Right renal pelvis (tissue), 4 donors: ENCODE results near the gene NBEAL1. TPM values are rescaled to one million over a fixed set of nuclear protein-coding genes. Genes with fewer than 3 reads are reported as not detected.
A peak's percentile ranks its signal among the peaks of the same experiment; 100 is the strongest.
"Not testable (repeated sequence)": the region's sequence is repeated elsewhere in the genome, so short reads cannot be mapped to it uniquely, and the experiment has no call there.

Source experiments
- DNase-seq, 4 donors: peaks; one replicate each; pipeline ENCODE4 v3.0.0-alpha.2; 2013; ENCODE audit warnings: low read depth in 4 of 4, low spot score in 3 of 4, missing footprints in 1 of 4
- polyA plus RNA-seq, 4 donors: library from polyadenylated mRNA; unstranded; fragments of 120-200 nt; gene quantifications; one replicate each; pipeline ENCODE4 v1.2.1, GENCODE V29; 2013; ENCODE audit not compliant: insufficient read length in 4 of 4

Gene NBEAL1
- polyA plus RNA-seq = 10 to 100 TPM; 10.5 to 16.5 (median 13.0) TPM

- DNase-seq = peak; percentile 95 to 99 (median 98)
These were observed at the start of gene NBEAL1 for GRCh38 chr2:203014456-203015199. NBEAL1 (plus strand) TSS chr2:203014875; CDS start chr2:203016385, 1,510 bp downstream.

GRCh38 chr2:202965810-202966460 lies 48.7 kb upstream of the NBEAL1 start:
- DNase-seq = no peak

GRCh38 chr2:202969404-202969803 lies 45.3 kb upstream of the NBEAL1 start:
- not testable (repeated sequence) for DNase-seq

GRCh38 chr2:202976809-202977208 lies 37.9 kb upstream of the NBEAL1 start:
- DNase-seq = no peak

- no peak for DNase-seq
These were observed 31.7 kb upstream of the NBEAL1 start for GRCh38 chr2:202982779-202983491.

GRCh38 chr2:202989749-202990148 lies 24.9 kb upstream of the NBEAL1 start:
- DNase-seq = no peak

GRCh38 chr2:202990501-202990900 lies 24.2 kb upstream of the NBEAL1 start:
- DNase-seq = no peak

GRCh38 chr2:202997113-202997512 lies 17.6 kb upstream of the NBEAL1 start:
- not testable (repeated sequence) for DNase-seq

GRCh38 chr2:203002054-203002821 lies 12.4 kb upstream of the NBEAL1 start:
- no peak for DNase-seq

- no peak for DNase-seq
These were observed 11.0 kb upstream of the NBEAL1 start for GRCh38 chr2:203003716-203004115.

GRCh38 chr2:203016716-203017115 lies 2.0 kb downstream of the NBEAL1 start:
- DNase-seq = no peak

- DNase-seq = no peak
These were observed 3.5 kb downstream of the NBEAL1 start for GRCh38 chr2:203018181-203018580.

GRCh38 chr2:203019142-203019541 lies 4.5 kb downstream of the NBEAL1 start:
- DNase-seq = no peak

GRCh38 chr2:203021991-203022390 lies 7.3 kb downstream of the NBEAL1 start:
- no peak for DNase-seq

GRCh38 chr2:203022751-203023150 lies 8.1 kb downstream of the NBEAL1 start:
- DNase-seq = no peak

- DNase-seq = no peak
These were observed 10.9 kb downstream of the NBEAL1 start for GRCh38 chr2:203025592-203025991.

- no peak for DNase-seq
These were observed 15.9 kb downstream of the NBEAL1 start for GRCh38 chr2:203030545-203030944.

- DNase-seq = no peak
These were observed 16.3 kb downstream of the NBEAL1 start for GRCh38 chr2:203030991-203031390.

- no peak for DNase-seq
These were observed 18.7 kb downstream of the NBEAL1 start for GRCh38 chr2:203033395-203033794.

- no peak for DNase-seq
These were observed 21.3 kb downstream of the NBEAL1 start for GRCh38 chr2:203035879-203036470.
